GM23338 (cell line): Measurements from ENCODE around the gene IL17C. TPM values are rescaled to one million over a fixed set of nuclear protein-coding genes. Genes with fewer than 3 reads are reported as not detected.

ENCODE experiments used
- ATAC-seq: fragments of 200-7000 bp; cut with Tn5 transposase; 3 replicates; pipeline ENCODE4 v1.9.1; 2020
- DNase-seq: peaks from one replicate; pipeline ENCODE4 v3.0.0-alpha.2; 2015; ENCODE audit warnings: low spot score
- H2AFZ ChIP-seq: fragments of 200-600 bp; sonication (generic); 2 replicates; pipeline ENCODE4 v1.8.0; 2016; ENCODE audit warnings: antibody characterized with exemption, mild to moderate bottlenecking, moderate library complexity
- H3F3A ChIP-seq: fragments of 200-600 bp; sonication (generic); replicated peaks from 2 replicates; pipeline ENCODE4 v1.8.0; 2017; ENCODE audit warnings: antibody characterized with exemption, mixed run types, low read depth
- H3K27ac ChIP-seq: fragments of 200-600 bp; sonication (generic); 2 replicates; pipeline ENCODE4 v1.6.1; 2016; ENCODE audit warnings: low read depth
- H3K27me3 ChIP-seq: fragments of 200-600 bp; sonication (generic); 2 replicates; pipeline ENCODE4 v1.8.0; 2016; ENCODE audit warnings: mild to moderate bottlenecking, mixed run types, moderate library complexity; ENCODE audit not compliant: insufficient read depth
- H3K36me3 ChIP-seq: fragments of 200-600 bp; sonication (generic); 2 replicates; pipeline ENCODE4 v1.8.0; 2016; ENCODE audit warnings: mild to moderate bottlenecking; ENCODE audit not compliant: insufficient read depth
- H3K4me1 ChIP-seq: fragments of 200-600 bp; sonication (generic); 2 replicates; pipeline ENCODE4 v1.8.0; 2016; ENCODE audit warnings: mild to moderate bottlenecking, moderate library complexity; ENCODE audit not compliant: insufficient read depth
- H3K4me2 ChIP-seq: fragments of 200-600 bp; sonication (generic); 2 replicates; pipeline ENCODE4 v1.7.1; 2017; ENCODE audit warnings: mixed run types
- H3K4me3 ChIP-seq: fragments of 200-600 bp; sonication (generic); 2 replicates; pipeline ENCODE4 v1.6.1; 2016; ENCODE audit warnings: mixed run types
- H3K79me2 ChIP-seq: fragments of 200-600 bp; sonication (generic); replicated peaks from 2 replicates; pipeline ENCODE4 v1.8.0; 2017; ENCODE audit warnings: mild to moderate bottlenecking; ENCODE audit not compliant: insufficient read depth
- H3K9me2 ChIP-seq: fragments of 200-600 bp; sonication (generic); 2 replicates; pipeline ENCODE4 v1.8.0; 2017; ENCODE audit not compliant: insufficient read depth
- H4K20me1 ChIP-seq: fragments of 200-600 bp; sonication (generic); replicated peaks from 2 replicates; pipeline ENCODE4 v1.8.0; 2017; ENCODE audit warnings: mild to moderate bottlenecking; ENCODE audit not compliant: insufficient read depth
- H3K27ac Mint-ChIP-seq: 2 replicates; pipeline ENCODE4 v1.8.0; 2020; ENCODE audit warnings: inconsistent platforms, mild to moderate bottlenecking, moderate library complexity, mixed read lengths
- H3K27me3 Mint-ChIP-seq: 3 replicates; pipeline ENCODE4 v1.8.0; 2022; ENCODE audit warnings: low read depth, mild to moderate bottlenecking, moderate library complexity, mixed read lengths, inconsistent platforms; ENCODE audit not compliant: insufficient read depth, poor library complexity
- H3K36me3 Mint-ChIP-seq: 3 replicates; pipeline ENCODE4 v1.8.0; 2021; ENCODE audit warnings: low read depth, mild to moderate bottlenecking, inconsistent platforms, moderate library complexity, mixed read lengths
- H3K4me1 Mint-ChIP-seq: 3 replicates; pipeline ENCODE4 v1.8.0; 2020; ENCODE audit warnings: mild to moderate bottlenecking, inconsistent platforms, mixed read lengths
- H3K4me3 Mint-ChIP-seq: 3 replicates; pipeline ENCODE4 v1.8.0; 2021; ENCODE audit warnings: moderate library complexity, mild to moderate bottlenecking, inconsistent platforms, mixed read lengths
- H3K9me3 Mint-ChIP-seq: 3 replicates; pipeline ENCODE4 v1.8.0; 2020; ENCODE audit warnings: moderate library complexity, mild to moderate bottlenecking, inconsistent platforms, mixed read lengths
- CREB1 ChIP-seq: fragments of 250-450 bp; sonication (Bioruptor Pico); IDR thresholded peaks from 2 replicates; pipeline ENCODE4 v1.5.0; 2020; ENCODE audit warnings: low read depth, mild to moderate bottlenecking, moderate library complexity
- ETS1 ChIP-seq: IDR thresholded peaks from 2 replicates; pipeline ENCODE4 v1.6.1; 2016; ENCODE audit warnings: antibody characterized with exemption
- EZH2phosphoT487 ChIP-seq: fragments of 200-600 bp; sonication (generic); IDR thresholded peaks from one replicate; pipeline ENCODE4 v1.8.1; 2018; ENCODE audit warnings: antibody characterized with exemption; ENCODE audit not compliant: unreplicated experiment
- NANOG ChIP-seq: IDR thresholded peaks from 2 replicates; pipeline ENCODE4 v1.6.1; 2016; ENCODE audit warnings: antibody characterized with exemption, borderline replicate concordance
- POLR2AphosphoS5 ChIP-seq: IDR thresholded peaks from 2 replicates; pipeline ENCODE4 v1.6.1; 2016; ENCODE audit warnings: antibody characterized with exemption, low read depth
- STAT1 ChIP-seq: IDR thresholded peaks from one replicate; pipeline ENCODE4 v1.6.1; 2016; ENCODE audit warnings: antibody characterized with exemption; ENCODE audit not compliant: unreplicated experiment
- ZNF331 ChIP-seq: fragments of 250-450 bp; sonication (Bioruptor Pico); IDR thresholded peaks from 2 replicates; pipeline ENCODE4 v1.5.0; 2020; ENCODE audit warnings: low read depth, mild to moderate bottlenecking, moderate library complexity
- polyA plus RNA-seq: library from polyadenylated mRNA; unstranded; fragments of >200 nt; fragmentation: Nextera tagmentation; extraction: Ambion mirVana; gene quantifications from 2 replicates; pipeline ENCODE4 v1.2.1, GENCODE V29; 2016
- total RNA-seq: library from RNA; depleted of rRNA; stranded (reverse); fragments of >200 nt; shearing (Covaris generic); gene quantifications from 2 replicates; pipeline ENCODE4 v1.2.3, GENCODE V29; 2014
- TF ChIP-seq, protein P1 (sequence below): IDR thresholded peaks from one replicate; pipeline ENCODE4 v1.6.1; 2018; ENCODE audit warnings: antibody characterized with exemption; ENCODE audit not compliant: unreplicated experiment

IL17C gene
- total and polyA plus RNA-seq, 2 experiments from 2014 or later: 2.7 to 3.9 TPM

DNA sequence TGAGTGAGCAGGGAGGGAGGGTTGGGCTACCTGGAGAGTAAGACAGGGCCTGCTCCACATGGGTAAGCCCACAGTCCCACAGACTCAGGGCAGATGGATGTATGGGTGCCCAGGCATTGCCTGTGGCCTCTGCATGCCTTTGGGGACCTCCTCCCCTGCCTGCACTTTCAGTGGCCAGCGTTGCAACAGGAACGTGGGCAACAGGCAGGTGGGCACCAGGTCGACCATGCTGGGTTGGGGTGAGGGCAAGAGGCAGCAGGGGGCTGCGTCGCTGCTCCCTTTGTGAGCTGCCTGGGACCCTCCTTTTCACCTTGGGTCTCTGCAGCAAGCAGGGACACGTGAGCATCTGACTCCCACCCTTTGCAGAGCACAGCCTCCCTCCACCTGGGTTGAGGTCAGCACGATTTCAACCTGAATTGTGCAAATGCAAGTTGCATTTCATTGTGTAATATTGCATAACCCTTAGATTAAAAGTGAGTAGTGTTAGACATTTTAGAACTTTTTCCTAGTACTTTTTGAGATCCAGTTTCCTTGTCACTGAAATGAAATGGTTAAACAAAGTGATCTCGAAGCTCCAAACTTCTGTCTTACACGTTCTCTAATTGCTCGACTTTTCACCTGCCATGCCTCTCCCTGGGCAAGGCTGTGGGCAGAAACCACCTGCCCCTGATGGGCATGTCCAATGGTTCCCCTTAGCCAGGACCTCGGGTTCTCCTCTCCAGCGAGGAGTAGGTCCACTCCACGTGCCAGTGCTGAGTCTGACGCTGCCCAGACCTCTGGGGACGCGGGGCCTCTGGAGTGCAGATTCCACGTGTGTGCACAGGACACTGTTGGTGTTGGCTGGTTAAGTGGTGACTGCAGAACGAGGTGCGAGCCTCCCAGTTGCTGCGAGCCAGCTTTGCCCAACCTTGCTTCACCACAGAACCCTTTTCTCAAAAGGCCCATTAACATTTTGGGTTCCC lies 32.9 kb upstream of the IL17C start (continued):
- TF ChIP-seq NANOG: no peak
- TF ChIP-seq EZH2phosphoT487: no peak
- no peak for TF ChIP-seq CREB1 (CRISPR knock-in tag)
- TF ChIP-seq, protein P1, sequence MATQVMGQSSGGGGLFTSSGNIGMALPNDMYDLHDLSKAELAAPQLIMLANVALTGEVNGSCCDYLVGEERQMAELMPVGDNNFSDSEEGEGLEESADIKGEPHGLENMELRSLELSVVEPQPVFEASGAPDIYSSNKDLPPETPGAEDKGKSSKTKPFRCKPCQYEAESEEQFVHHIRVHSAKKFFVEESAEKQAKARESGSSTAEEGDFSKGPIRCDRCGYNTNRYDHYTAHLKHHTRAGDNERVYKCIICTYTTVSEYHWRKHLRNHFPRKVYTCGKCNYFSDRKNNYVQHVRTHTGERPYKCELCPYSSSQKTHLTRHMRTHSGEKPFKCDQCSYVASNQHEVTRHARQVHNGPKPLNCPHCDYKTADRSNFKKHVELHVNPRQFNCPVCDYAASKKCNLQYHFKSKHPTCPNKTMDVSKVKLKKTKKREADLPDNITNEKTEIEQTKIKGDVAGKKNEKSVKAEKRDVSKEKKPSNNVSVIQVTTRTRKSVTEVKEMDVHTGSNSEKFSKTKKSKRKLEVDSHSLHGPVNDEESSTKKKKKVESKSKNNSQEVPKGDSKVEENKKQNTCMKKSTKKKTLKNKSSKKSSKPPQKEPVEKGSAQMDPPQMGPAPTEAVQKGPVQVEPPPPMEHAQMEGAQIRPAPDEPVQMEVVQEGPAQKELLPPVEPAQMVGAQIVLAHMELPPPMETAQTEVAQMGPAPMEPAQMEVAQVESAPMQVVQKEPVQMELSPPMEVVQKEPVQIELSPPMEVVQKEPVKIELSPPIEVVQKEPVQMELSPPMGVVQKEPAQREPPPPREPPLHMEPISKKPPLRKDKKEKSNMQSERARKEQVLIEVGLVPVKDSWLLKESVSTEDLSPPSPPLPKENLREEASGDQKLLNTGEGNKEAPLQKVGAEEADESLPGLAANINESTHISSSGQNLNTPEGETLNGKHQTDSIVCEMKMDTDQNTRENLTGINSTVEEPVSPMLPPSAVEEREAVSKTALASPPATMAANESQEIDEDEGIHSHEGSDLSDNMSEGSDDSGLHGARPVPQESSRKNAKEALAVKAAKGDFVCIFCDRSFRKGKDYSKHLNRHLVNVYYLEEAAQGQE: no peak

- no peak for DNase-seq
- no peaks in the 10 kb centered on the region for H3K27me3 ChIP-seq
- H2AFZ ChIP-seq: no peak overlapping the region
- H3K4me3 ChIP-seq: no peak overlapping the region
- H3K9me2 ChIP-seq: no peaks in the 10 kb centered on the region
- peaks cover 20% of the 10 kb centered on the region for H3K4me1 Mint-ChIP-seq
- peaks cover 18% of the 10 kb centered on the region for H4K20me1 ChIP-seq
- H3K27ac Mint-ChIP-seq: no peak overlapping the region
- H3K27ac ChIP-seq: no peak overlapping the region
- H3K4me2 ChIP-seq: no peak overlapping the region
- no peak overlapping the region for H3K4me3 Mint-ChIP-seq
- H3K36me3 ChIP-seq: peaks cover 15% of the 10 kb centered on the region; the same call in 1 of the 2 replicates
- peaks cover 9% of the 10 kb centered on the region; the same call in 1 of the 2 replicates for H3K4me1 ChIP-seq
- peaks cover 52% of the 10 kb centered on the region for H3K36me3 Mint-ChIP-seq
- ATAC-seq: no peak
- peaks cover 4% of the 10 kb centered on the region for H3K27me3 Mint-ChIP-seq
- H3F3A ChIP-seq: peaks cover 19% of the 10 kb centered on the region
- H3K9me3 Mint-ChIP-seq: no peaks in the 10 kb centered on the region
- no peaks in the 10 kb centered on the region; the same call in 1 of the 2 replicates for H3K79me2 ChIP-seq
- TF ChIP-seq EZH2phosphoT487: no peak
- no peak for TF ChIP-seq ZNF331 (CRISPR knock-in tag)
- TF ChIP-seq POLR2AphosphoS5: no peak
- TF ChIP-seq, protein P1: no peak
- TF ChIP-seq STAT1: no peak
- TF ChIP-seq NANOG: no peak
- TF ChIP-seq ETS1: no peak
Measured at GRCh38 chr16:88606148-88606757, 32.1 kb upstream of the IL17C start.
